ENCODE results near the gene SEMA7A. TPM values are rescaled to one million over a fixed set of nuclear protein-coding genes. Genes with fewer than 3 reads are reported as not detected.
"Not testable (repeated sequence)": the region's sequence is repeated elsewhere in the genome, so short reads cannot be mapped to it uniquely, and the experiment has no call there.

Gene SEMA7A
- total RNA-seq, 2 donors from 2014 or later: 11.7 to 44.9 TPM

DNA sequence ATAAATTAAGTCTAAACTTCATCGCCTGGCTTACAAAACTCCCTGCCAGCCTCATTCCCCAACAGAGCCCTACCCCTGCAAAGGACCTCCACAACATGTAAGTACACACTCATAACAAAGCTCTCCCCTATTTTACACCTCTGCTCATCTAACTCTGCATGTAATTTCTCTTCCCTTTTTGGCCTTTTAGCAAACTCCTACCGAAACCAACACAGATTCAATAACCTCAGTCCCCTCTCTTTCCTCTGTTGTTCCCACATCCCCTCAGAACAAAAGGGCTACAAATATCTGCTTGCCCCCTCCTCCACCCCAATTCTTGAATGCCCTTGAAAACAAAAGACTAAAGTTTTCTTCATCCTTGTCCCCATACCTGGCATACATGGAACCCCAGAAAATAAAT is 26.5 kb upstream of the SEMA7A start:
- no peak for ATAC-seq (replicated peaks)
- Mint-ChIP-seq H3K9me3 (no peaks in the 10 kb centered on the region), H3K27ac (peak overlapping the region; percentile 97), H3K36me3 (ENCODE audit: low read depth) (peaks cover 37% of the 10 kb centered on the region), H3K4me1 (peaks cover 34% of the 10 kb centered on the region), H3K27me3 (no peaks in the 10 kb centered on the region), H3K4me3 (peak overlapping the region; percentile 88)

DNA sequence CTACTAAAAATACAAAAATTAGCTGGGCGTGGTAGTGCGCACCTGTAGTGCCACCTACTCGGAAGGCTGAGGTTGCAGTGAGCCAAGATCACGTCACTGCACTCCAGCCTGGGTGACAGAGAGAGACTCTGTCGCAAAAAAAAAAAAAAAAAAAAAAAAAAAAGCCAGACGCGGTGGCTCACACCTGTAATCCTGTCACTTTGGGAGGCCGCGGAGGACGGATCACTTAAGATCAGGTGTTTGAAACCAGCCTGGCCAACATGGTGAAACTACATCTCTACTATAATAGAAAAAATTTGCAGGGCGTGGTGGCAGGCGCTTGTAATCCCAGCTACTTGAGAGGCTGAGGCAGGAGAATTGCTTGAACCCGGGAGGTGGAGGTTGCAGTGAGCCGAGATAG is 26.0 kb upstream of the SEMA7A start:
- Mint-ChIP-seq H3K36me3 (ENCODE audit: low read depth) (peaks cover 40% of the 10 kb centered on the region), H3K27ac (peak overlapping the region; percentile 97), H3K4me1 (peaks cover 30% of the 10 kb centered on the region), H3K4me3 (peak overlapping the region; percentile 88)
- H3K9me3 Mint-ChIP-seq; H3K27me3 Mint-ChIP-seq; ATAC-seq (replicated peaks): not testable (repeated sequence)

DNA sequence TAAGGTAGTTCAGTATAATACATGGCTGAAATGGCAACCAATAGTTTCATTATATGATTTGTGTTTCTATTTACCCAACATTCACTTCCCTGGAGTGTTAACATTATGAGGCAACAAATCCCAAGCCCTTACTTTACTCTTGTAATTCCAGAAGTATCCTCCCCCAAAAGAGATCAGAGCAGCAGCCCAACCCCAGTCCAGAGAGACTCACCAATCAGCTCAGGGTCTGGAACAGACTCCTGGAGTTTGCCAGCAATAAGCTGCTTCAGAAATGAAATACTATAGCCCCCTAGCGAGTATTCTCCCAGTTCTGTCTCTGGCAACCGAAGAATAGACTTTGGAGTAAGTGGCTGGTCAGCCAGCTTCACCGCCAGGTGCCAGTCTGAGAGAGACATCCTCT is 24.7 kb upstream of the SEMA7A start:
- Mint-ChIP-seq H3K27me3 (no peaks in the 10 kb centered on the region), H3K9me3 (no peaks in the 10 kb centered on the region), H3K4me3 (no peak overlapping the region), H3K27ac (peak overlapping the region; percentile 42), H3K4me1 (peaks cover 27% of the 10 kb centered on the region), H3K36me3 (ENCODE audit: low read depth) (peaks cover 53% of the 10 kb centered on the region)
- no peak for ATAC-seq (replicated peaks)

DNA sequence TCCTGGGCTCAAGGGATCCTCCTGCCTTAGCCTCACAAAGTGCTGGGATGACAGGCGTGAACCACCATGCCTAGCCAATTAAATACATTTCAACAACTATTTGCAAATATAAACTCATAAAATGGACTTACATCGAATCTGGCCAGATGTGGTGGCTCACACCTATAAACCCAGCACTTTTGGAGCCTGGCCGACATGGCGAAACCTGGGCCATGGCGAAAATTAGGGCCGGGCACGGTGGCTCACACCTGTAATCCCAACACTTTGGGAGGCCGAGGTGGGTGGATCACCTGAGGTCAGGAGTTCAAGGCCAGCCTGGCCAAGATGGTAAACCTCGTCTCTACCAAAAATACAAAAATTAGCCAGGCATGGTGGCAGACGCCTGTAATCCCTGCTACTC is 23.3 kb upstream of the SEMA7A start:
- Mint-ChIP-seq H3K36me3 (ENCODE audit: low read depth) (peaks cover 67% of the 10 kb centered on the region), H3K4me1 (peaks cover 18% of the 10 kb centered on the region)
- not testable (repeated sequence) for ATAC-seq (replicated peaks); H3K4me3 Mint-ChIP-seq; H3K27me3 Mint-ChIP-seq; H3K27ac Mint-ChIP-seq; H3K9me3 Mint-ChIP-seq

DNA sequence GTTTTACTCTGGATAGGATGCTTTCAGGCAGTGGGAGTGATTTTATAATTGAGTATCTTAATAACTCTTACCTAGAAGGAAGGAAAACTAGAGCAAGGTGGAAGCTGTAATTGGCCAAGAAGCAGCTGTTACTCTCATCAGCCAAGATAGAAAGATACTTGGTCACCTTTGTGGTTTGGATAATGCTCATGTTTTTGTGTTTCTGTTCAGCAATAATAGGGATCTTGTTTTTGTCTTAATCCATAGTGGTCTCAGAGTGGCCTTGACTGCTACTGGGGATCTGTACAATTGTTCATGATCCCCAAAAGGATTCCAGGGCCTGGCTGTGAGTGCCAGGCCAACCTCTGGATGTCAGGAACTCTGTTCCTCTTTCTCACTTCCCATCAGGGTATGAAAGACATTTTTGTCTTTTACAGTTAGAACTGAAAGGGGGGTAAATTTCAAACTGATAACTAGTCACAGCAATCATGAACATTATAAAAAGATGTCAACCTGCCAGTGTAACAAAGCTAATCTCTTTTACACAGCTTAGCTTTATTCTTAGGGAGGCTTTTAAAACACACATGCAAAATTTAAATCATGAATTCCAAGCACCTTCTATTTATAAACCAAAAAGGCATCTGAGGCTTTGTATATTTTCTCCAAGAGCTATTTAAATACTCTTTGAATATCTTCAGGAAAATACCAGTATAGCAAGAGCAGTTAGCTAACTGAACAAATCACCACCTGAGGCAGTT is 21.2 kb upstream of the SEMA7A start:
- Mint-ChIP-seq H3K4me1 (peaks cover 6% of the 10 kb centered on the region), H3K27ac (peak overlapping the region; percentile 78), H3K4me3 (peak overlapping the region; percentile 17), H3K9me3 (no peaks in the 10 kb centered on the region), H3K36me3 (ENCODE audit: low read depth) (peaks cover 88% of the 10 kb centered on the region), H3K27me3 (no peaks in the 10 kb centered on the region)
- ATAC-seq (replicated peaks): no peak

DNA sequence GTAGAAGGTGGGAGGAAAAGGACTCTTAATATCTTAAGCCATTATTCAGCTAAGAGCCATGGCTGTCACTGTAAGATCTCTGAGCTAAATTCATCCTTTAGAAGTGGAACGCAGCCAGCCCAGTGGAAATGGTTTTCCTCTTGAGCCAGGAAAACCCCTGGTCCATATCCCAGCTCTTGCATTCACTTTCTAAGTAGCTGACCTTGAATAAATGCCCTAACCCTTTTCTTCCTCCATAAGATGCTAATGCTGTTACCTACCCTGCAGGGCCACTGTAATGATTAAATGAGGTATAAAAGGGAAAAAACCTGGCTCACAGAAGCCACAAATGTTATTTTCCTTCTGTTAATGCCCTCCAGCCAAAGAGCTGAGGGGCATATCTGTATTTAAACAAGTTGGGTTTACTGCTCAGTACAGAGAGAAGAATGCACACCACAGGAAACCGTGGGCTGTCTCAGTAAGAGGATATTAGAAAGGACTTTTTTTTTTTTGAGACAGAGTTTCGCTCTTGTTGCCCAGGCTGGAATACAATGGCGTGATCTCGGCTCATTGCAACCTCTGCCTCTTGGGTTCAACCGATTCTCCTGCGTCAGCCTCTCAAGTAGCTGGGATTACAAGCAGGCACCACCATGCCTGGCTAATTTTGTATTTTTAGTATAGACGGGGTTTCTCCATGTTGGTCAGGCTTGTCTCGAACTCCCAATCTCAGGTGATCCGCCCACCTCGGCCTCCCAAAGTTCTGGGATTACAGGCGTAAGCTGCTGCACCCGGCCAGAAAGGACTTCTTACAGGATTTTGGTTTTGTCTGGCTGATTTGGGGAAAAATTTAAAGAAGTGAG is 20.4 kb upstream of the SEMA7A start:
- Mint-ChIP-seq H3K4me1 (peaks cover 6% of the 10 kb centered on the region), H3K9me3 (no peaks in the 10 kb centered on the region), H3K4me3 (peak overlapping the region; percentile 17), H3K36me3 (ENCODE audit: low read depth) (peaks cover 94% of the 10 kb centered on the region), H3K27me3 (no peaks in the 10 kb centered on the region), H3K27ac (peak overlapping the region; percentile 78)
- ATAC-seq (replicated peaks): peak; percentile 63

DNA sequence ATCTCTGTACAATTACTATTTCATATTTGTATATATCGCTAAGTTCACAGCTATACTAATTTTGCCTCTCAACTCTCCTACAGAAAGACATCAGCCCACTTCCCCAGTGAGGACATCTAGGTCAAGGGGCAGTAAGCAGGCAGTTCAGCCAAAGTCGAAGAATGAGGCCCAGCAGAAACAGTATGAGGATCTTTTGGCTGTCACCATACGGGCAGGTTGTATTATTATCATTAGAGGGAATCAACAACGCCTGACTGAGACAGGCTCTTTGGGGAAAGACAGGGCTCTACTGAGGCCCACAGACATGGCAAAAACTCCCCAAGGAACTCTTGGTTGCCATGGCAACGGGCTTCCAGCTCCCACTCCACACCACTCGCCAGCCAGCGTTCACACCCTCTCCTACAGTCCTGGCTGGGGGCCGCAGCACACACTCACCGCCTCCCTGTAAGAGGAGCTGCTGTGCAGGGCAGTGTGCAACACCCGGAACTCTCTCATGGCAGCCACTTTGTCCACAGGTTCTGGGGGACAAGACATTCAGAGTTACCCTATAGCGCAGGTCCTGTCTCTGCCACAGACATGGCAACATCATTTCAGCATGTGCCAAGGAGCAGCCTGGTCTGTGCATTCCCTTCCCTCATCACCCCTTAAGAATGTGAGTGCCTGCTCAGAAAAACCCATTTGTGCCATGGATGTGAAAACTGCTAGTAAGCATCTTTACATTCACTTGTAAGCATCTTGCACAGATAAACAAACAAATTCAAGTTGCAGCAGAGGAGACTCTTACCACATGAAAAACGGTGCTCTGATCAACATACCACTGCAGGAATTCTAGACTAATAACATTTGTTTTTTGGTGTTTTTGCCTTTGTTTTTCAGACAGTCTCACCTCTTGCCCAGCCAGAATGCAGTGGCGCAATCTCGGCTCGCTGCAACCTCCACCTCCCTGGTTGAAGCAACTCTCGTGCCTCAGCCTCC is 18.4 kb upstream of the SEMA7A start:
- H3K4me1 Mint-ChIP-seq: peaks cover 6% of the 10 kb centered on the region
- H3K4me3 Mint-ChIP-seq: no peak overlapping the region
- peak overlapping the region; percentile 56 for H3K27ac Mint-ChIP-seq
- no peaks in the 10 kb centered on the region for H3K9me3 Mint-ChIP-seq
- H3K27me3 Mint-ChIP-seq: no peaks in the 10 kb centered on the region
- no peak for ATAC-seq (replicated peaks)
- H3K36me3 Mint-ChIP-seq (ENCODE audit: low read depth): peaks cover 95% of the 10 kb centered on the region

DNA sequence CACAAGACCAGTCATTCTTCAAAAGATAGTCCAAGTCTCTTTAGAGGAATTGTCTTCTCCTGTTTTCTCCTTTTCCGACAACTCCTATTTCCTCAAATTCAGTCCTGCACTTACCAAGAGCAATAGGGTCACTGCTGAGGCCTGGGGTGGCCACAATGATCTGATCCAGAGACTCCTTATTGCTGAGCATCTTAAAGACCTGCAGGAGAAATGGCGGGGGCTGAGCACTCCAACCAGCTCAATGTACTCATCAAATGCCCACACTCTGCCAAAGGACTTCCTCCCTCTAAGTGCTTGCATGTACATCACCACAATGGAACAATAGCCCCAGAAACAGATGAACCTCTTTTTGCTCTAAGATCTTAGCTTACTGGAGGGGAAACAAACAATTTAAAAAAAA is 17.6 kb upstream of the SEMA7A start:
- Mint-ChIP-seq H3K27ac (peak overlapping the region; percentile 56), H3K36me3 (ENCODE audit: low read depth) (peaks cover 95% of the 10 kb centered on the region)
- no peak for ATAC-seq (replicated peaks)

DNA sequence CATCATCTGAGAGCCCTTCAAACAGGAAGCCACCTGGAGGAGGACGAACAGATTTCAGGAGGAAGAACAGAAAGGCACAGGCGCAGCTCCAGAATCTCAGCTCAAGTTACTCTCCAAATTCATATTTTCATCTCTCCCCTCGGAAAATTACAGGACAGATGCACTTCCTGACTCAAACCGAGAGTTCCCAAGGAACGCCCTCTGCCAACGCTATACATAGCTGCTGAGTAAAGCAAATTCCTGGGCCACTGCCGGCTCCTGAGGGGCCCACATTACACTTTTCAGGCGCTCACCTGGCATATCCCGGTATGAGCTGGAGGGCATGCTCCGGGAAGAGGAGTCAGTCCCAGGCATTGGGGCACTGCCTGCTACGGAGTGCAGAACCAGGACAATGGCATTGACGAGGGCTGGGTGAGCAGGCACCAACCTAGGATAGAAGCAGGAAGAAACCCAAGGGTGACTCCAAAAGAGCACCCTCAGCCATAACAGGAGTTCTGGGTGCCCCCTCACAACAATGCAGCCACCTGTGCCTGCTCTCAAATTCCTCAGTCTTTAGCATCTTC is 16.0 kb upstream of the SEMA7A start:
- H3K4me1 Mint-ChIP-seq: peaks cover 5% of the 10 kb centered on the region
- H3K27me3 Mint-ChIP-seq: no peaks in the 10 kb centered on the region
- H3K27ac Mint-ChIP-seq: no peak overlapping the region
- H3K9me3 Mint-ChIP-seq: no peaks in the 10 kb centered on the region
- H3K4me3 Mint-ChIP-seq: no peak overlapping the region
- peaks cover 95% of the 10 kb centered on the region for H3K36me3 Mint-ChIP-seq (ENCODE audit: low read depth)
- no peak for ATAC-seq (replicated peaks)

More for the DNA sequence above, 17.6 kb upstream of the SEMA7A start:
- no peak overlapping the region for H3K4me3 Mint-ChIP-seq
- no peaks in the 10 kb centered on the region for H3K9me3 Mint-ChIP-seq
- peaks cover 6% of the 10 kb centered on the region for H3K4me1 Mint-ChIP-seq
- no peaks in the 10 kb centered on the region for H3K27me3 Mint-ChIP-seq

DNA sequence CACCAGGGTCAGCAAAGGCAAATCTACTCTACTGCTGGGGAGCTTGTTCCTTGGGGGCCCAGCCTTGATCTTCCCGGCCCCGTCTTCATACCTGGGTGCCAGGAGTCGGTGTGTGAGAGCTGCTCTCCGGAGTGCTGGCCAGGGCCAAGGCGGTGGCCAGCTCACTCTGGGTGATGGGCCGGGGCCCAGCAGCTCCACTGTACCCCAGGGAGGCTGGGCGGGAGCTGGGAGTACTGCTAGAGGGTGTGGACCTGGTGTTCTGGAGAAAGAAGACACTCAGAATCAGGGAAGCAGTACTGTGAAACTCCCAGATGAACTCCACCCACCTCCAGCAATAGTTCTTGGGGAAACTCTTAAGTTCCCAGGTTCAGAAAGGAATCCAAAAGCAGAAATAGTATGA is 15.3 kb upstream of the SEMA7A start:
- Mint-ChIP-seq H3K27ac (no peak overlapping the region), H3K4me3 (no peak overlapping the region), H3K27me3 (no peaks in the 10 kb centered on the region), H3K9me3 (no peaks in the 10 kb centered on the region), H3K36me3 (ENCODE audit: low read depth) (peaks cover 94% of the 10 kb centered on the region), H3K4me1 (no peaks in the 10 kb centered on the region)
- no peak for ATAC-seq (replicated peaks)

DNA sequence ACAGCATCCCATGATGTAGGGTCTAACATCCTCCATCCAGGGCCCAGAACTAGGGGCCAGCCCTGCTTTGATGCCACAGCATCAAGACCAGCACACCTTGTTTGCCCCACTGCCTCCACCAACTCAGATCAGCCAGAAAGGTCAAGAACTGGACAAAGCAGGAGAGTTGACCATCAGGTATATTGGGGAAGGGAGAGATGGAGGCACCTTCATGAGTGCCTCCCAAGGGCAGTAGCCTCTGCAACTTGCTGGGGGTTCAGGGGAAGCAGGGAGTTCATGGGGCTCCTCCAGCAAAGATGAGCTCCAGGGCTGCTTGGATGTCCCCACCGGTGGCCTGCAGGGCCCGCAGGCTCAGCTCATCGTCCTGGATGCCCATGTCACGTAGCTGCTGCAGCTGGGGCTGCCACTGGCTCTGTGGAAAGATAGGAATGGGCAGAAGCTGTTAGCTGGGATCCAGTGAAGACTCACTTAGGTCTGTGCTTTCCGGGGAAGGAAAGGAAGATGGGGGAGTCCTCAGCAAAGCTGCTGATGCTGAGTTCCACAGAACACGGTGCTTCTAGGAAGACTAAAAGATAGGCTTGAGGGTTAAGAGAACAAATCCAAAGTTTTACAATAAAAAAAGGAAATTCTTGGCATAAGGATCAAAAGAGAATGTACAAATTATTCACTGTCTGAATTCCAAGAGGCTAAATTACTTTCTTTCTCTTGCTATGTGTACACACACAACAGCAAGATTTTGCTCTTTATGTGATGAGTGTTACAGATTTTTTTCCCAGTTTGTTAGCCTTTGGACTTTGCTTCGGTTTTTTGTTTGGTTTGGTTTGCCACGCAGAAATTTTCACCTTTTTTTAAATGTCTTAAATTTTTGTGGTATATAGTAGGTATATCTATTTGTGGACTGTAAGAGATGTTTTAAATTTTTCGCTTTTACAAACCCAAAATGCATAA is 12.3 kb upstream of the SEMA7A start:
- H3K27ac Mint-ChIP-seq: no peak overlapping the region
- H3K4me3 Mint-ChIP-seq: no peak overlapping the region
- H3K27me3 Mint-ChIP-seq: no peaks in the 10 kb centered on the region
- no peak for ATAC-seq (replicated peaks)
- H3K36me3 Mint-ChIP-seq (ENCODE audit: low read depth): peaks cover 64% of the 10 kb centered on the region
- H3K9me3 Mint-ChIP-seq: no peaks in the 10 kb centered on the region
- H3K4me1 Mint-ChIP-seq: no peaks in the 10 kb centered on the region

DNA sequence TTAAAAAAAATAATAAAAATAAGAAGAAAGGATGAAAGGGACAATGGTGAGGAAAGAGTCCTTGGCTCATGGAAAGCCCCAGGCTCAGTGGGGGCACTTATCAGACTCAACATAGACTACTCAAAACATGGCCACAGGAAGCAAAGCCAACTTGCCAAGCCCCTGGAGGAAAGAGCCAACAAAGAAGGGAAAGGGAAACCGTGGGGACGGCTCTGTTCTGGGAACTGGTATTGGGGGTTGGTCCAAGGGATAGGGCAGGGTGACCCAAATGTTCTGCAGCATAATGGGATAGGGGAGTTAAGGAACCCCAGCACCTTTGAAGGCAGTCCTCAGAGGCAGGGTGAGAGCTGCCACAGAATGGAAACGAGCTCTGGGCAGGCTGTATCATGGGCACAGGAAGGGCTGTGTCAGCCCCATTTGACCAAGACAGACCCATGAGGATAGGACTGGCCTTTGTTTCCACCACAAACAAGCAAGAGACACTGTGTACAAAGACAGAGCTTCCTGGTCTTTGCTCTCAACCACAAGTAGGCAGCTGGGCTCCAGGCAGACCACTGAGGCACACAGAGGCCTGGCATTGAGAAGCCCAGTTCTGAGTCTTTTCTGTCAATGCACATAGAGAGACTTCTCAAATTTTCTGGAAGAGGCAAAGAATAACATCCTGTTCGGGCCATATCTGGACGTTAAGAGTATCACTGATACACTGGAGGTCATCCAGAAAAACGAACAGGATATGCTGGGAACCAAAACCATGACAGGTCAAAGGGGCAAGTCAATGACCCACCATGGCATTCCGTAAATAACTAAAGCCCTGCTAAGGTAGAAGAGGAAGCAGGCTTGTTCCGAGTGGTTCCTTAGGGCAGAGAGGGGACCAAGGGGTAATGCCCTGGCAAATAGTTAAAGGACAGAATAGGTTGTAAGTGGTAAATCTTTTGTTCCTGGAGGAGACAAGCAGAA is 10.6 kb upstream of the SEMA7A start:
- H3K27me3 Mint-ChIP-seq: no peaks in the 10 kb centered on the region
- peaks cover 47% of the 10 kb centered on the region for H3K36me3 Mint-ChIP-seq (ENCODE audit: low read depth)
- H3K4me3 Mint-ChIP-seq: no peak overlapping the region
- H3K9me3 Mint-ChIP-seq: no peaks in the 10 kb centered on the region
- no peak for ATAC-seq (replicated peaks)
- H3K27ac Mint-ChIP-seq: no peak overlapping the region
- no peaks in the 10 kb centered on the region for H3K4me1 Mint-ChIP-seq
